Keratinocyte (primary cell): Measurements from ENCODE around the gene TECPR1. TPM values are rescaled to one million over a fixed set of nuclear protein-coding genes. Genes with fewer than 3 reads are reported as not detected.

ENCODE experiments used
- DNase-seq: peaks from one replicate; pipeline ENCODE4 v3.0.0-alpha.2; 2011; ENCODE audit warnings: low read depth, missing footprints, low spot score
- FAIRE-seq: peaks from 2 replicates; lab custom pipeline; 2011; peaks lifted over from hg19 to GRCh38; lab: Jason Lieb, UNC
- H2AFZ ChIP-seq: 2 replicates; pipeline ENCODE4 v1.6.0; 2012; ENCODE audit warnings: low read length, control low read depth, inconsistent platforms; ENCODE audit not compliant: control insufficient read depth
- H3K27ac ChIP-seq: 2 replicates; pipeline ENCODE4 v1.5.1; 2011; ENCODE audit warnings: low read length; ENCODE audit not compliant: control insufficient read depth, insufficient read depth
- H3K27me3 ChIP-seq: 3 replicates; pipeline ENCODE4 v1.6.0; 2011; ENCODE audit warnings: low read length; ENCODE audit not compliant: control insufficient read depth, insufficient read depth; ENCODE audit errors: extremely low read depth
- H3K36me3 ChIP-seq, 2 experiments: 2 replicates in 1 of 2; 3 replicates in 1 of 2; pipeline ENCODE4 v1.5.1; 2011; ENCODE audit warnings: low read length in 2 of 2, mild to moderate bottlenecking in 1 of 2; ENCODE audit not compliant: control insufficient read depth in 2 of 2, insufficient read depth in 2 of 2; ENCODE audit errors: extremely low read depth in 1 of 2
- H3K4me1 ChIP-seq: 3 replicates; pipeline ENCODE4 v1.5.1; 2011; ENCODE audit warnings: low read length; ENCODE audit not compliant: control insufficient read depth, insufficient read depth; ENCODE audit errors: extremely low read depth
- H3K4me2 ChIP-seq: 3 replicates; pipeline ENCODE4 v1.6.0; 2011; ENCODE audit warnings: low read depth, low read length; ENCODE audit not compliant: control insufficient read depth, insufficient read depth; ENCODE audit errors: extremely low read depth
- H3K4me3 ChIP-seq, 3 experiments: fragments of 200-600 bp in 1 of 3; sonication (generic) in 1 of 3; 2 replicates in 2 of 3; 3 replicates in 1 of 3; pipeline ENCODE4 v1.5.1; 2011 to 2016; ENCODE audit warnings: low read length in 3 of 3, mild to moderate bottlenecking in 3 of 3, control low read depth in 2 of 3, inconsistent platforms in 1 of 3, low read depth in 1 of 3, mixed read lengths in 1 of 3, mixed run types in 1 of 3, moderate library complexity in 1 of 3; ENCODE audit not compliant: control insufficient read depth in 2 of 3, insufficient read depth in 2 of 3; ENCODE audit errors: extremely low read depth in 1 of 3
- H3K79me2 ChIP-seq: 2 replicates; pipeline ENCODE4 v1.6.0; 2012; ENCODE audit warnings: low read length; ENCODE audit not compliant: control insufficient read depth, insufficient read depth
- H3K9ac ChIP-seq: 3 replicates; pipeline ENCODE4 v1.6.0; 2011; ENCODE audit warnings: low read length; ENCODE audit not compliant: control insufficient read depth, insufficient read depth; ENCODE audit errors: extremely low read depth
- H3K9me1 ChIP-seq: 3 replicates; pipeline ENCODE4 v1.6.0; 2011; ENCODE audit warnings: low read length; ENCODE audit not compliant: control insufficient read depth, insufficient read depth; ENCODE audit errors: extremely low read depth
- H3K9me3 ChIP-seq: 2 replicates; pipeline ENCODE4 v1.5.1; 2012; ENCODE audit warnings: low read depth, low read length; ENCODE audit not compliant: control insufficient read depth
- H4K20me1 ChIP-seq: 3 replicates; pipeline ENCODE4 v1.6.0; 2011; ENCODE audit warnings: low read length; ENCODE audit not compliant: control insufficient read depth, insufficient read depth; ENCODE audit errors: extremely low read depth
- EZH2 ChIP-seq: IDR thresholded peaks from one replicate; pipeline ENCODE4 v1.6.1; 2012; ENCODE audit warnings: inconsistent platforms, mild to moderate bottlenecking, low read length, moderate library complexity
- dilution Hi-C: fragments of 300-500 bp; cut with MboI; formaldehyde crosslinking; loops from one replicate; pipeline ENCODE4 v1.7.0; 2020; ENCODE audit warnings: low sequenced_read_pairs; ENCODE audit not compliant: extremely low pct_ligation_motif_present
- polyA plus RNA-seq, 5 experiments: library from polyadenylated mRNA; depleted of rRNA in 3 of 5; stranded (reverse) in 3 of 5; stranded (forward) in 1 of 5; unstranded in 1 of 5; fragments of >200 nt; gene quantifications; 1 replicate in 1 of 5; 2 replicates in 3 of 5; 3 replicates in 1 of 5; pipeline versions ENCODE4 v1.2.1 to v1.2.3, GENCODE V29; 2011 to 2012; ENCODE audit warnings: missing spikeins in 2 of 5, low read depth in 1 of 5, low replicate concordance in 1 of 5
- TF ChIP-seq, protein P1 (sequence below), 3 experiments: IDR thresholded peaks in 1 of 3; conservative IDR thresholded peaks in 1 of 3; optimal IDR thresholded peaks in 1 of 3; 2 replicates in 2 of 3; 3 replicates in 1 of 3; pipeline versions ENCODE3 to v1.5.1; 2011; ENCODE audit warnings: low read length in 3 of 3, mild to moderate bottlenecking in 3 of 3, moderate library complexity in 2 of 3, control low read depth in 1 of 3, inconsistent platforms in 1 of 3; ENCODE audit not compliant: insufficient read depth in 2 of 3; ENCODE audit errors: extremely low read depth in 1 of 3

Gene TECPR1
- polyA plus RNA-seq, 1 donor (not counting 4 experiments of a cell fraction or from before 2014, with no cell fraction given), result 2.4 TPM

DNA sequence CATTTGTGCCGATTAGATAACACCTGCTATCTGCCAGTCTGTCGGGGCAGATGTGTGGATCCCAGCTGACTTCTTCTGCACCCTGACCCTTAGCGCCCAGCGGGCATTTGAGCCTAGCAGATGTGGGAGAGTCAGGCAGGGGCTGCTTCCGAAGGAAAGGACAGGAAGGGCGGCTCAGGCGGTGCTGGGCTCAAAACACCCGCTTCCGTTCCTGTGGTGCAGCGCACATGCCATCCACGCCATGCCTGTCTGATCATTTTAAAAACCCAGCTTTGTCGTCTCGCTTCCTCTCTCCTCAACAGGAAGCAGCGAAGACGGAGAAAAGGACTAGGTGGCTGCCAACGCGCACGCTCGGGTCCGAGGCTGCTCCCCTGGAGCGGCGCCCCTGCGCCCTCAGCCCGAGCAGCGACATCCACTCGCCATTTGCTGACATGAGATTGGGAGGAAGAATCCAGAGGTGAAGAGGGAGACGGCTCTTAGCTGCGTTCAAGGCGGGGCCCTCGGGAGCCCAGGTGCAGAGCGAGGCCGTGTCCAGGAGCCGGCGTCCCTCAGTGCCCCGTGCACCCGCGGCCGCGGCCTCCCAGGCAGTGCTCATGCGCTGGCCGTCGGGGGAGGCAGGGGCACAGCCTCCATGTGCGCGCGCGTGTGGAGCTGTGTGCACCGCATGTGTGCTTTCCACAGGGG is 46.7 kb downstream of the TECPR1 start:
- Histone ChIP-seq H3K4me2 (no peak overlapping the region), H3K27me3 (no peaks in the 10 kb centered on the region), H4K20me1 (peaks cover 4% of the 10 kb centered on the region), H3K79me2 (peaks cover 3% of the 10 kb centered on the region), H3K36me3 (peaks cover 0 to 14% of the 10 kb centered on the region in 2 experiments), H3K4me1 (peaks cover 6% of the 10 kb centered on the region), H3K9me3 (no peaks in the 10 kb centered on the region), H3K4me3 (no peak overlapping the region), H3K9me1 (peaks cover 2% of the 10 kb centered on the region), H2AFZ (no peak overlapping the region), H3K27ac (no peak overlapping the region), H3K9ac (no peak overlapping the region)
- no peak for TF ChIP-seq EZH2
- TF ChIP-seq, protein P1, sequence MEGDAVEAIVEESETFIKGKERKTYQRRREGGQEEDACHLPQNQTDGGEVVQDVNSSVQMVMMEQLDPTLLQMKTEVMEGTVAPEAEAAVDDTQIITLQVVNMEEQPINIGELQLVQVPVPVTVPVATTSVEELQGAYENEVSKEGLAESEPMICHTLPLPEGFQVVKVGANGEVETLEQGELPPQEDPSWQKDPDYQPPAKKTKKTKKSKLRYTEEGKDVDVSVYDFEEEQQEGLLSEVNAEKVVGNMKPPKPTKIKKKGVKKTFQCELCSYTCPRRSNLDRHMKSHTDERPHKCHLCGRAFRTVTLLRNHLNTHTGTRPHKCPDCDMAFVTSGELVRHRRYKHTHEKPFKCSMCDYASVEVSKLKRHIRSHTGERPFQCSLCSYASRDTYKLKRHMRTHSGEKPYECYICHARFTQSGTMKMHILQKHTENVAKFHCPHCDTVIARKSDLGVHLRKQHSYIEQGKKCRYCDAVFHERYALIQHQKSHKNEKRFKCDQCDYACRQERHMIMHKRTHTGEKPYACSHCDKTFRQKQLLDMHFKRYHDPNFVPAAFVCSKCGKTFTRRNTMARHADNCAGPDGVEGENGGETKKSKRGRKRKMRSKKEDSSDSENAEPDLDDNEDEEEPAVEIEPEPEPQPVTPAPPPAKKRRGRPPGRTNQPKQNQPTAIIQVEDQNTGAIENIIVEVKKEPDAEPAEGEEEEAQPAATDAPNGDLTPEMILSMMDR (optimal IDR thresholded peaks at IDR 0.05 in 1 of 3, IDR thresholded peaks at IDR 0.05 in 1 of 3, conservative IDR thresholded peaks at IDR 0.05 in 1 of 3; ENCODE audit: extremely low read depth in 1 of 3, insufficient read depth in 2 of 3, low read length in 3 of 3), result no peak
- DNase-seq, result no peak
- dilution Hi-C loops, result no loop called here
- FAIRE-seq, result no peak

DNA sequence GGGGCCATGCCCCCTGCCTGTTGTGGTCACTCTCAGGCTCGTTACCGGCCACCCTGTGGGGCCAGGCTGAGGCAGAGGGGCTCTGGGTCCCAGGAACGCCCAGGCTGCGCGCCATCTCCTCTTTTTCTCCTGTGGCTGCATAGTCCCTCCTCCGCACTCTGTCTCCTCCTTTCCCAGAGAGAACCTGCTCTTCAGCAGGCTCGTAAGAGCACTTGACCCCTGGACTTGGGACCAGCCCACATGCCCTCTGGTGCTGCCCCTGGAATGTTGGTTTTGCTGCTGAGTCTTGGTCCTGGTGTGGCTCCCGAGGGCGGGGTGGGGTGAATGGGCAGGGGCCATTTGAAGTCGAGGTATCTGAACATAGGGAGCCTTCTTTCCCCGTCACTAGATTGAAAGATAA is 47.4 kb downstream of the TECPR1 start:
- Histone ChIP-seq H3K36me3 (peaks cover 3 to 14% of the 10 kb centered on the region in 2 experiments), H3K27ac (no peak overlapping the region), H4K20me1 (peaks cover 4% of the 10 kb centered on the region), H3K4me3 (no peak overlapping the region), H3K9ac (no peak overlapping the region), H3K9me3 (no peaks in the 10 kb centered on the region), H3K79me2 (peaks cover 5% of the 10 kb centered on the region), H3K27me3 (no peaks in the 10 kb centered on the region), H3K4me1 (peaks cover 6% of the 10 kb centered on the region), H2AFZ (no peak overlapping the region), H3K4me2 (no peak overlapping the region), H3K9me1 (peaks cover 5% of the 10 kb centered on the region)
- DNase-seq, result no peak
- dilution Hi-C loops, result no loop called here
- TF ChIP-seq EZH2, result no peak
- TF ChIP-seq, protein P1 (optimal IDR thresholded peaks at IDR 0.05 in 1 of 3, IDR thresholded peaks at IDR 0.05 in 1 of 3, conservative IDR thresholded peaks at IDR 0.05 in 1 of 3; ENCODE audit: extremely low read depth in 1 of 3, insufficient read depth in 2 of 3, low read length in 3 of 3), result no peak
- FAIRE-seq, result no peak
